Astrocyte (in vitro differentiated cells and primary cell): Measurements from ENCODE around the gene DNLZ. TPM values are rescaled to one million over a fixed set of nuclear protein-coding genes. Genes with fewer than 3 reads are reported as not detected.
A peak's percentile ranks its signal among the peaks of the same experiment; 100 is the strongest.

ENCODE experiments used
- DNase-seq: peaks from one replicate; pipeline ENCODE4 v3.0.0-alpha.2; 2010; ENCODE audit warnings: low read depth
- FAIRE-seq: peaks from 2 replicates; lab custom pipeline; 2011; peaks lifted over from hg19 to GRCh38; lab: Jason Lieb, UNC
- H2AFZ ChIP-seq: 2 replicates; pipeline ENCODE4 v1.6.0; 2012; ENCODE audit warnings: low read depth, low read length, inconsistent platforms
- H3K27ac ChIP-seq: 2 replicates; pipeline ENCODE4 v1.5.1; 2011; ENCODE audit warnings: low read depth, low read length, inconsistent platforms
- H3K27me3 ChIP-seq: 2 replicates; pipeline ENCODE4 v1.6.0; 2011; ENCODE audit warnings: low read length, inconsistent platforms; ENCODE audit not compliant: insufficient read depth
- H3K36me3 ChIP-seq: 2 replicates; pipeline ENCODE4 v1.5.1; 2011; ENCODE audit warnings: low read length, inconsistent platforms; ENCODE audit not compliant: insufficient read depth
- H3K4me1 ChIP-seq: 2 replicates; pipeline ENCODE4 v1.5.1; 2011; ENCODE audit warnings: low read length, inconsistent platforms; ENCODE audit not compliant: insufficient read depth
- H3K4me2 ChIP-seq: 2 replicates; pipeline ENCODE4 v1.6.0; 2012; ENCODE audit warnings: low read length, inconsistent platforms
- H3K4me3 ChIP-seq: 2 replicates; pipeline ENCODE4 v1.5.1; 2011; ENCODE audit warnings: low read depth, mild to moderate bottlenecking, low read length, inconsistent platforms; ENCODE audit not compliant: insufficient read depth
- H3K79me2 ChIP-seq: 2 replicates; pipeline ENCODE4 v1.6.0; 2012; ENCODE audit warnings: mild to moderate bottlenecking, low read length, inconsistent platforms; ENCODE audit not compliant: insufficient read depth
- H3K9ac ChIP-seq: 2 replicates; pipeline ENCODE4 v1.6.0; 2012; ENCODE audit warnings: mild to moderate bottlenecking, low read length, inconsistent platforms
- H3K9me3 ChIP-seq: 2 replicates; pipeline ENCODE4 v1.5.1; 2012; ENCODE audit warnings: low read depth, mild to moderate bottlenecking, low read length, inconsistent platforms; ENCODE audit not compliant: insufficient read depth
- H4K20me1 ChIP-seq: 2 replicates; pipeline ENCODE4 v1.6.0; 2012; ENCODE audit warnings: low read length, inconsistent platforms; ENCODE audit not compliant: insufficient read depth
- H3K27ac Mint-ChIP-seq: one replicate; pipeline ENCODE4 v1.8.0; 2021; ENCODE audit warnings: mild to moderate bottlenecking, mixed read lengths; ENCODE audit not compliant: unreplicated experiment
- H3K27me3 Mint-ChIP-seq: one replicate; pipeline ENCODE4 v1.8.0; 2021; ENCODE audit warnings: low read depth, mixed read lengths; ENCODE audit not compliant: unreplicated experiment
- H3K36me3 Mint-ChIP-seq: one replicate; pipeline ENCODE4 v1.8.0; 2021; ENCODE audit warnings: low read depth, mixed read lengths; ENCODE audit not compliant: unreplicated experiment
- H3K4me1 Mint-ChIP-seq: one replicate; pipeline ENCODE4 v1.8.0; 2021; ENCODE audit warnings: low read depth, mixed read lengths; ENCODE audit not compliant: unreplicated experiment
- H3K4me3 Mint-ChIP-seq: one replicate; pipeline ENCODE4 v1.8.0; 2021; ENCODE audit warnings: mild to moderate bottlenecking, moderate library complexity, mixed read lengths; ENCODE audit not compliant: unreplicated experiment
- H3K9me3 Mint-ChIP-seq: one replicate; pipeline ENCODE4 v1.8.0; 2021; ENCODE audit warnings: mild to moderate bottlenecking, mixed read lengths; ENCODE audit not compliant: unreplicated experiment
- EZH2 ChIP-seq: IDR thresholded peaks from 2 replicates; pipeline ENCODE4 v1.6.1; 2012; ENCODE audit warnings: mild to moderate bottlenecking, low read length, inconsistent platforms; ENCODE audit not compliant: insufficient read depth
- total RNA-seq: library from RNA; stranded (reverse); gene quantifications from 2 replicates; pipeline ENCODE4 v1.2.1, GENCODE V29; 2021
- TF ChIP-seq, protein P1 (sequence below): IDR thresholded peaks from 2 replicates; pipeline ENCODE4 v1.5.1; 2011; ENCODE audit warnings: low read depth, mild to moderate bottlenecking, inconsistent platforms, low read length, moderate library complexity; ENCODE audit not compliant: insufficient read depth

The DNLZ gene
- total RNA-seq, 1 donor from 2014 or later = 17.4 TPM

DNA sequence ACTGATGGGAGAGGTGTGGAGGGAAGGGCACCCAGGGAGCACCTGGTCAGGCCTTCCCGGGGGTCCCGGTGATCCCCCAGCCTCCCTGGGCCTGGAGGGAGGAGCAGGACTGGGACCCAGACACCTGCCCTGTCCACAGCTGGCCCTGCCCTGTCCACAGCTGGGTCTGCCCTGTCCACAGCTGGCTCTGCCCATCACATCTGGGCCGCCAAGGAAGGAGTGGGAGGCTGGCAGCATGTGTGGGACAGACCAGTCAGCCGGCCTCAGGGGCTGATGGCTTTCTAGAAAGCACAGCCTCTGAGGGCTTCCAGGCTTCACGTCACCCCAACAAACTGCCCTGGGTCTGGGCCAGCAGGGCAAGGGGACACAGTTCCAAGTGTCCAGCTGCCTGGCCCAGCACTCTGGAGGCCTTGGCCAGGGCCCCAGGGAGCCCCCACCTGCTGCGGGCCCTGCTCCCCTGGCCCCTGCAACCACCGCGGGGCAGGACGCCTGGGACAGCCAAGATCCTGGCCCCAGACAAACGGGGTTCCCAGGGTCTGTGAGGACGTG, 12.2 kb downstream of the DNLZ start:
- no peak overlapping the region for H2AFZ ChIP-seq
- DNase-seq (no peak), FAIRE-seq (no peak)
- H3K4me3 ChIP-seq = no peak overlapping the region
- TF ChIP-seq, protein P1, sequence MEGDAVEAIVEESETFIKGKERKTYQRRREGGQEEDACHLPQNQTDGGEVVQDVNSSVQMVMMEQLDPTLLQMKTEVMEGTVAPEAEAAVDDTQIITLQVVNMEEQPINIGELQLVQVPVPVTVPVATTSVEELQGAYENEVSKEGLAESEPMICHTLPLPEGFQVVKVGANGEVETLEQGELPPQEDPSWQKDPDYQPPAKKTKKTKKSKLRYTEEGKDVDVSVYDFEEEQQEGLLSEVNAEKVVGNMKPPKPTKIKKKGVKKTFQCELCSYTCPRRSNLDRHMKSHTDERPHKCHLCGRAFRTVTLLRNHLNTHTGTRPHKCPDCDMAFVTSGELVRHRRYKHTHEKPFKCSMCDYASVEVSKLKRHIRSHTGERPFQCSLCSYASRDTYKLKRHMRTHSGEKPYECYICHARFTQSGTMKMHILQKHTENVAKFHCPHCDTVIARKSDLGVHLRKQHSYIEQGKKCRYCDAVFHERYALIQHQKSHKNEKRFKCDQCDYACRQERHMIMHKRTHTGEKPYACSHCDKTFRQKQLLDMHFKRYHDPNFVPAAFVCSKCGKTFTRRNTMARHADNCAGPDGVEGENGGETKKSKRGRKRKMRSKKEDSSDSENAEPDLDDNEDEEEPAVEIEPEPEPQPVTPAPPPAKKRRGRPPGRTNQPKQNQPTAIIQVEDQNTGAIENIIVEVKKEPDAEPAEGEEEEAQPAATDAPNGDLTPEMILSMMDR = no peak
- TF ChIP-seq EZH2 = no peak
- no peaks in the 10 kb centered on the region for H3K27me3 ChIP-seq
- peaks cover 41% of the 10 kb centered on the region for H4K20me1 ChIP-seq
- H3K27me3 Mint-ChIP-seq = no peaks in the 10 kb centered on the region
- H3K9me3 ChIP-seq = no peaks in the 10 kb centered on the region
- no peaks in the 10 kb centered on the region for H3K36me3 ChIP-seq
- no peak overlapping the region for H3K27ac ChIP-seq
- H3K36me3 Mint-ChIP-seq = no peaks in the 10 kb centered on the region
- peaks cover 6% of the 10 kb centered on the region for H3K4me1 Mint-ChIP-seq
- H3K79me2 ChIP-seq = no peaks in the 10 kb centered on the region
- H3K27ac Mint-ChIP-seq = no peak overlapping the region
- no peak overlapping the region for H3K9ac ChIP-seq
- H3K9me3 Mint-ChIP-seq = no peaks in the 10 kb centered on the region
- no peak overlapping the region for H3K4me2 ChIP-seq
- peaks cover 14% of the 10 kb centered on the region for H3K4me1 ChIP-seq
- H3K4me3 Mint-ChIP-seq = no peak overlapping the region

DNA sequence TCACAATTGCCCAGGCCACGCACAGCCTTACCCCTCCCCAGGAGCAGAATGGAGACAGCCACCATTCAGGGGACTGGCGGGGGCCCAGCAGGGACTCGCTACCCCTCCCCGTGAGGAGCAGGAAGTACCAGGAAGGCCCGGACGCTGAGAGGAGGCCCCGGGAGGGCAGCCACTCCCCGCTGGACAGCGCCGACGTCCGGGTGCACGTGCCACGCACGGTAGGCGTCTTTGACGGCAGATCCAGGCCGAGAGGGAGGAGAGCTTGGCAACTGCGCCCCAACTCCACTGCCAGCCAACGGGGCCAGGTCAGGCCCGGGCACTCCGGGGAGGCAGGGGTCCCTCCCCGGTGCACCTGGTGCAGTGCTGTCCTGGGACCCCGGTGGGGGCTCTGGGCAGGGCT, 14.0 kb downstream of the DNLZ start:
- no peaks in the 10 kb centered on the region for H3K79me2 ChIP-seq
- H3K9ac ChIP-seq = no peak overlapping the region
- H3K9me3 Mint-ChIP-seq = no peaks in the 10 kb centered on the region
- H4K20me1 ChIP-seq = peaks cover 53% of the 10 kb centered on the region
- H3K27ac Mint-ChIP-seq = no peak overlapping the region
- peaks cover 2% of the 10 kb centered on the region for H3K36me3 Mint-ChIP-seq
- H3K4me1 ChIP-seq = peaks cover 13% of the 10 kb centered on the region
- no peak for DNase-seq
- no peaks in the 10 kb centered on the region for H3K9me3 ChIP-seq
- no peak overlapping the region for H3K4me3 ChIP-seq
- H3K4me3 Mint-ChIP-seq = no peak overlapping the region
- H2AFZ ChIP-seq = no peak overlapping the region
- no peaks in the 10 kb centered on the region for H3K36me3 ChIP-seq
- no peak overlapping the region for H3K27ac ChIP-seq
- no peak for TF ChIP-seq EZH2
- TF ChIP-seq, protein P1 = no peak
- no peak for FAIRE-seq
- no peaks in the 10 kb centered on the region for H3K27me3 ChIP-seq
- H3K4me1 Mint-ChIP-seq = peaks cover 3% of the 10 kb centered on the region
- no peak overlapping the region for H3K4me2 ChIP-seq
- H3K27me3 Mint-ChIP-seq = no peaks in the 10 kb centered on the region

DNA sequence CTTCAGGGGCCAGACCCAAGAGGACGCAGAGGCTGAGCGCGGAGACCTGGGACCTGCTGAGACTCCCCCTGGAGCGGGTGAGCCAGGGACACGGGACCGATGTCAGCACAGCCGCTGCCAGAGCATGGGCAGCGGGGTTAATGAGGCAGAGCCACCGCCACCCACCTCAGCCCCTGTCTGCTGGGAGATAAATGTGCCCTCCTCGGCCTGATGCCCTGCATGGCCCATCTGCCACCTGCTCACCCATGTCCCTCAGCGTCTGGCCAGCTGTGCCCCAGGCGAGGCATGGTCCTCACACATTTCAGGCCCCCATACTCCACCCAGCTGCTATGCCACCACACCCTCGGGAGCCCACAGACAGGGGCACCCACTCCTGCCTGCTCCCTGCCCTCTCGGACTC, 14.9 kb downstream of the DNLZ start:
- H3K4me1 ChIP-seq = peaks cover 8% of the 10 kb centered on the region
- H4K20me1 ChIP-seq = peaks cover 50% of the 10 kb centered on the region
- FAIRE-seq = no peak
- H3K36me3 ChIP-seq = no peaks in the 10 kb centered on the region
- Mint-ChIP-seq H3K36me3 (peaks cover 2% of the 10 kb centered on the region), H3K27me3 (no peaks in the 10 kb centered on the region), H3K9me3 (no peaks in the 10 kb centered on the region), H3K4me3 (no peak overlapping the region), H3K27ac (peak overlapping the region; percentile 62), H3K4me1 (no peaks in the 10 kb centered on the region)
- no peak overlapping the region for H3K4me2 ChIP-seq
- H3K9me3 ChIP-seq = no peaks in the 10 kb centered on the region
- H3K27me3 ChIP-seq = no peaks in the 10 kb centered on the region
- no peak for TF ChIP-seq EZH2
- TF ChIP-seq, protein P1 = no peak
- H3K9ac ChIP-seq = no peak overlapping the region
- no peak overlapping the region for H3K4me3 ChIP-seq
- no peak overlapping the region for H2AFZ ChIP-seq
- DNase-seq = no peak
- no peak overlapping the region for H3K27ac ChIP-seq
- H3K79me2 ChIP-seq = no peaks in the 10 kb centered on the region
